ENCODE results near the gene S1PR4. TPM values are rescaled to one million over a fixed set of nuclear protein-coding genes. Genes with fewer than 3 reads are reported as not detected.

Gene S1PR4
- polyA plus RNA-seq, 1 experiment: not detected

DNA sequence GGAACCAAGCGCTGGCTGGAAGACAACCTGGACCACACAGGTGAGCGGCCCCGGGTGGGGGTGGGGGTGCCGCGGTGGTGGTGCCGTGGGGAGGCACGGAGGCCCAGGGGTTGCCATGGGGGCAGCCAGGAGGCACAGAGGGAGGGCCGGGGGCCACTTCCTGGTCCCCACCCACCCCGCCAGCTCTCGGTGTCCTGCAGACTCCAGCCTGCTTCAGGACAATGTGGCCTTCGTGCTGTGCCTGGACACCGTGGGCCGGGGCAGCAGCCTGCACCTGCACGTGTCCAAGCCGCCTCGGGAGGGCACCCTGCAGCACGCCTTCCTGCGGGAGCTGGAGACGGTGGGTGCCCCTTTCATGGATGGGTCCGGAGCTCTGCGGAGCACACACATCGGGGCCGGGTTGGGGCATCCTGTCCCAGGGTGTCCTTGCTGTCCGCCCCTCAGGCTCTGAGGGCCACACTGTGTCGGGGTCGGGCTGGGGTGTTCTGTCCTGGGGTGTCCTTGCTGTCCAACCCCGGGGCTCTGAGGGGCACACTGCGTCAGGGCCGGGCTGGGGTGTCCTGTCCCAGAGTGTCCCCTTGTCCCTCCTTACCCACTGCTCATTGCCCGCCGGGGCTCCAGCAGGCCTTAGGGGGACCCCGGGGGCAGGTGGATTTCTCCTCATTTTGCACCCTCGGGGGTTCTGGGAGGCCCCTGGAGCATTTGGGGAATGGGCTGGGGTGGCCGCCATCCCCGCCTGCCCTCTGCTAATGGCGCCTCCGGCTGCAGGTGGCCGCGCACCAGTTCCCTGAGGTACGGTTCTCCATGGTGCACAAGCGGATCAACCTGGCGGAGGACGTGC lies 25.5 kb downstream of the S1PR4 start:
- DNase-seq (ENCODE audit: low read depth, low spot score): no peak
- no peak for TF ChIP-seq CTCF (IDR thresholded peaks at IDR 0.05; ENCODE audit: low read depth, low read length)
- H3K27me3 ChIP-seq (ENCODE audit: control insufficient read depth, insufficient read depth, low read length): no peaks in the 10 kb centered on the region
- no peaks in the 10 kb centered on the region; the same call in 1 of the 2 replicates for H3K9me3 ChIP-seq (ENCODE audit: control insufficient read depth, insufficient read depth, low read length)
- ChIA-PET CTCF (no interaction called here), POLR2A (no interaction called here)
- no peak overlapping the region for H3K4me3 ChIP-seq (ENCODE audit: low read depth, low read length)
- H3K27ac ChIP-seq (ENCODE audit: low read depth, low read length): no peak overlapping the region

- DNase-seq (ENCODE audit: low read depth, low spot score): no peak
- no peaks in the 10 kb centered on the region; the same call in 1 of the 2 replicates for H3K9me3 ChIP-seq (ENCODE audit: control insufficient read depth, insufficient read depth, low read length)
- no peaks in the 10 kb centered on the region for H3K27me3 ChIP-seq (ENCODE audit: control insufficient read depth, insufficient read depth, low read length)
- POLR2A ChIA-PET: no interaction called here
- no peak for TF ChIP-seq CTCF (IDR thresholded peaks at IDR 0.05; ENCODE audit: low read depth, low read length)
- H3K4me3 ChIP-seq (ENCODE audit: low read depth, low read length): no peak overlapping the region
- H3K27ac ChIP-seq (ENCODE audit: low read depth, low read length): no peak overlapping the region
- CTCF ChIA-PET: no interaction called here
These were observed 26.2 kb downstream of the S1PR4 start for GRCh38 chr19:3204646-3205275.

DNA sequence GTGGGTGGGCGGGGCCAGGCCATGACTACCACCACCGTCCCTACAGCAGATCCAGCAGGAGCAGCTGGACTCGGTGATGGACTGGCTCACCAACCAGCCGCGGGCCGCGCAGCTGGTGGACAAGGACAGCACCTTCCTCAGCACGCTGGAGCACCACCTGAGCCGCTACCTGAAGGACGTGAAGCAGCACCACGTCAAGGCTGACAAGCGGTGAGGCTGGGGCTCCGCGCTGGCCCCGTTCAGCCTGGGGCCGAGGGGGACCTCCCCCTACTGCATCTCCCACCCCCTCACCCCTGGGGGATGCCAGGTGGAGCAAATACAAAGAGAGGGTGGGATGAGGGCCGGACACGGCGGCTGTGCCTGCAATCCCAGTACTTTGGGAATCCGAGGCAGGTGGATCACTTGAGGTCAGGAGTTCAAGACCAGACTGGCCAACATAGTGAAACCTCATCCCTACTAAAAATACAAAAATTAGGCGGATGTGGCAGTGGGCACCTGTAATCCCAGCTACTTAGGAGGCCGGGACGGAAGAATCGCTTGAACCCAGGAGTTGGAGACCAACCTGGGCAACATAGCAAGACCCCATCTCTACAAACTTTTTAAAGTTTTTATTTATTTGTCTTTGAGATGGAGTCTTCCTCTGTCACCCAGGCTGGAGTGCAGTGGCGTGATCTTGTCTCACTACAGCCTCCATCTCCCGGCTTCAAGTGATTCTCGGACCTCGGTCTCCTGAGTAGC lies 27.8 kb downstream of the S1PR4 start:
- Histone ChIP-seq H3K27me3 (ENCODE audit: control insufficient read depth, insufficient read depth, low read length) (no peaks in the 10 kb centered on the region), H3K9me3 (ENCODE audit: control insufficient read depth, insufficient read depth, low read length) (no peaks in the 10 kb centered on the region; the same call in 1 of the 2 replicates), H3K27ac (ENCODE audit: low read depth, low read length) (no peak overlapping the region), H3K4me3 (ENCODE audit: low read depth, low read length) (no peak overlapping the region)
- POLR2A ChIA-PET: no interaction called here
- TF ChIP-seq CTCF (IDR thresholded peaks at IDR 0.05; ENCODE audit: low read depth, low read length): no peak
- CTCF ChIA-PET: interaction anchor here (2.0 kb wide), 1 partner anchor 17 kb away, joined by 5 read pairs; no protein-coding TSS in a partner anchor
- no peak for DNase-seq (ENCODE audit: low read depth, low spot score)

GRCh38 chr19:3207461-3208242 lies 29.1 kb downstream of the S1PR4 start:
- Histone ChIP-seq H3K27ac (ENCODE audit: low read depth, low read length) (no peak overlapping the region), H3K27me3 (ENCODE audit: control insufficient read depth, insufficient read depth, low read length) (no peaks in the 10 kb centered on the region), H3K9me3 (ENCODE audit: control insufficient read depth, insufficient read depth, low read length) (no peaks in the 10 kb centered on the region; the same call in 1 of the 2 replicates), H3K4me3 (ENCODE audit: low read depth, low read length) (no peak overlapping the region)
- no peak for TF ChIP-seq CTCF (IDR thresholded peaks at IDR 0.05; ENCODE audit: low read depth, low read length)
- CTCF ChIA-PET: interaction anchor here (2.0 kb wide), 1 partner anchor 16 kb away, joined by 5 read pairs; no protein-coding TSS in a partner anchor
- DNase-seq (ENCODE audit: low read depth, low spot score): no peak
- POLR2A ChIA-PET: no interaction called here

All from AG04450 (cell line).